WTC11 (cell line): ENCODE measurements around the gene PLEKHA6. TPM values are rescaled to one million over a fixed set of nuclear protein-coding genes. Genes with fewer than 3 reads are reported as not detected.

ENCODE experiments used
- ATAC-seq: fragments of 200-7000 bp; cut with Tn5 transposase; 2 replicates; pipeline ENCODE4 v1.10.0; 2021; ENCODE audit warnings: mild to moderate bottlenecking, moderate library complexity
- CTCF ChIA-PET: fragments of 300-600 bp; sonication (Branson Sonifier 250); formaldehyde crosslinking; loops from one replicate; lab custom pipeline; 2021; ENCODE audit warnings: antibody characterized with exemption; lab: Charles Lee
- POLR2A ChIA-PET: fragments of 350-600 bp; sonication (Branson Sonifier 250); formaldehyde crosslinking; loops from one replicate; lab custom pipeline; 2021; ENCODE audit warnings: antibody characterized with exemption; lab: Charles Lee
- DNase-seq: peaks from one replicate; pipeline ENCODE4 v3.0.0; 2021; ENCODE audit warnings: low spot score
- H3K27ac Mint-ChIP-seq: 2 replicates; pipeline ENCODE4 v1.8.0; 2021; ENCODE audit warnings: mixed read lengths
- H3K27me3 Mint-ChIP-seq: 2 replicates; pipeline ENCODE4 v1.8.0; 2021; ENCODE audit warnings: low read depth, mild to moderate bottlenecking, moderate library complexity, mixed read lengths
- H3K36me3 Mint-ChIP-seq: 2 replicates; pipeline ENCODE4 v1.8.0; 2021; ENCODE audit warnings: mixed read lengths
- H3K4me1 Mint-ChIP-seq: 2 replicates; pipeline ENCODE4 v1.8.0; 2022; ENCODE audit warnings: mixed read lengths
- H3K4me3 Mint-ChIP-seq: 2 replicates; pipeline ENCODE4 v1.8.0; 2021; ENCODE audit warnings: mild to moderate bottlenecking, moderate library complexity, mixed read lengths
- H3K9me3 Mint-ChIP-seq: 2 replicates; pipeline ENCODE4 v1.8.0; 2021; ENCODE audit warnings: mixed read lengths
- ATF1 ChIP-seq: sonication (generic); formaldehyde crosslinking; IDR thresholded peaks from 2 replicates; pipeline ENCODE4 v1.8.1; 2023; ENCODE audit warnings: mild to moderate bottlenecking, moderate library complexity, missing genetic modification reagents
- GABPB1 ChIP-seq: sonication (generic); formaldehyde crosslinking; IDR thresholded peaks from 2 replicates; pipeline ENCODE4 v1.8.1; 2023; ENCODE audit warnings: mild to moderate bottlenecking, missing genetic modification reagents
- GTF2I ChIP-seq: fragments of 250-450 bp; sonication (Bioruptor Pico); conservative IDR thresholded peaks from 2 replicates; pipeline ENCODE4 v1.4.0; 2021; ENCODE audit warnings: mild to moderate bottlenecking
- HMGA2 ChIP-seq: fragments of 250-450 bp; sonication (Bioruptor Pico); IDR thresholded peaks from 2 replicates; pipeline ENCODE4 v1.4.0; 2021; ENCODE audit warnings: mild to moderate bottlenecking, moderate library complexity
- JAZF1 ChIP-seq: fragments of 250-450 bp; sonication (Bioruptor Pico); IDR thresholded peaks from 2 replicates; pipeline ENCODE4 v1.9.0; 2021; ENCODE audit warnings: moderate library complexity, mild to moderate bottlenecking, inconsistent platforms
- MYBL2 ChIP-seq: sonication (generic); formaldehyde crosslinking; IDR thresholded peaks from 2 replicates; pipeline ENCODE4 v1.8.1; 2023; ENCODE audit warnings: mild to moderate bottlenecking, moderate library complexity, missing genetic modification reagents
- PRRX2 ChIP-seq: fragments of 250-450 bp; sonication (Bioruptor Pico); IDR thresholded peaks from 2 replicates; pipeline ENCODE4 v1.8.0; 2021; ENCODE audit warnings: mild to moderate bottlenecking
- RELA ChIP-seq: sonication (generic); formaldehyde crosslinking; IDR thresholded peaks from 2 replicates; pipeline ENCODE4 v1.8.1; 2022; ENCODE audit warnings: missing genetic modification reagents, mild to moderate bottlenecking, borderline replicate concordance
- SMAD3 ChIP-seq: sonication (generic); formaldehyde crosslinking; IDR thresholded peaks from 2 replicates; pipeline ENCODE4 v1.8.0; 2022; ENCODE audit warnings: missing genetic modification reagents, mild to moderate bottlenecking, borderline replicate concordance
- SMAD4 ChIP-seq: sonication (generic); formaldehyde crosslinking; IDR thresholded peaks from 2 replicates; pipeline ENCODE4 v1.8.0; 2022; ENCODE audit warnings: mild to moderate bottlenecking, missing genetic modification reagents
- ZNF138 ChIP-seq: sonication (generic); formaldehyde crosslinking; conservative IDR thresholded peaks from 2 replicates; pipeline ENCODE4 v1.8.1; 2022; ENCODE audit warnings: mild to moderate bottlenecking, moderate library complexity, missing genetic modification reagents
- ZNF232 ChIP-seq: sonication (generic); formaldehyde crosslinking; IDR thresholded peaks from 2 replicates; pipeline ENCODE4 v1.8.0; 2022; ENCODE audit warnings: mild to moderate bottlenecking, missing genetic modification reagents
- ZNF396 ChIP-seq: fragments of 250-450 bp; sonication (Bioruptor Pico); IDR thresholded peaks from 2 replicates; pipeline ENCODE4 v1.8.0; 2021; ENCODE audit warnings: mild to moderate bottlenecking, moderate library complexity, borderline replicate concordance
- ZNF423 ChIP-seq: fragments of 250-450 bp; sonication (Bioruptor Pico); IDR thresholded peaks from 2 replicates; pipeline ENCODE4 v2.1.2; 2022; ENCODE audit warnings: mild to moderate bottlenecking, moderate library complexity
- total RNA-seq: library from RNA; stranded (reverse); gene quantifications from 3 replicates; pipeline ENCODE4 v1.2.3, GENCODE V29; 2021
- TF ChIP-seq, protein P1 (sequence below): sonication (generic); formaldehyde crosslinking; IDR thresholded peaks from 2 replicates; pipeline ENCODE4 v1.8.1; 2022; ENCODE audit warnings: low read depth, mild to moderate bottlenecking, moderate library complexity, missing genetic modification reagents, borderline replicate concordance
- TF ChIP-seq, protein P2 (sequence below): fragments of 250-450 bp; sonication (Bioruptor Pico); IDR thresholded peaks from 2 replicates; pipeline ENCODE4 v1.8.0; 2021; ENCODE audit warnings: mild to moderate bottlenecking
- TF ChIP-seq, protein P3 (sequence below): sonication (generic); formaldehyde crosslinking; IDR thresholded peaks from 2 replicates; pipeline ENCODE4 v1.8.0; 2022; ENCODE audit warnings: mild to moderate bottlenecking, missing genetic modification reagents
- TF ChIP-seq, protein P4 (sequence below): sonication (generic); formaldehyde crosslinking; conservative IDR thresholded peaks from 2 replicates; pipeline ENCODE4 v1.8.1; 2022; ENCODE audit warnings: mild to moderate bottlenecking, missing genetic modification reagents
- TF ChIP-seq, protein P5 (sequence below): sonication (generic); formaldehyde crosslinking; IDR thresholded peaks from 2 replicates; pipeline ENCODE4 v1.8.0; 2022; ENCODE audit warnings: missing genetic modification reagents
- TF ChIP-seq, protein P6 (sequence below): sonication (generic); formaldehyde crosslinking; IDR thresholded peaks from 2 replicates; pipeline ENCODE4 v1.8.1; 2022; ENCODE audit warnings: low read depth, missing genetic modification reagents, borderline replicate concordance

Gene PLEKHA6
- total RNA-seq, 1 experiment from 2014 or later: 11.6 TPM

DNA sequence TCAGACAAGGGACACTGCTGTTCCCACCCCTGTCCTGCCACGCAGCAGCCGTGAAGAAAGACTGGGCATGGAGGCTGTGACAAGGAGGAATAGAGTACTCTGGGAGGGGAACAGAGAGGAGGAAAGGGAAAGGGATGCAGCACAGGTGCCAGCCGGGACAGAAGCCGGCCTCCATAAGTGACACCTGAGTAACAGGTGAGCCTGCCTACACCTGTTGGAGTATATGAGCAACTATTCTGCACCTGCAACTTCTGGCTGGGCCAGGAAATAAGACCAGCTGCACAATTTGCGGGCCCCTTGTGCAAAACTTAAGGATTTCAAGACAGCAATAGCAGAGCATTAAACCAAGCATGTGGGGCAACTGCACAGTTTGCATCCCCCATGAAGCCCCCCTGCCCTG lies 73.4 kb downstream of the PLEKHA6 start:
- ChIA-PET POLR2A (interaction anchor here (1.1 kb wide), 1 partner anchor 15 kb away, joined by 4 read pairs; no protein-coding TSS in a partner anchor), CTCF (interaction anchor here (1.2 kb wide), 2 partner anchors 112 to 217 kb away, joined by 3 to 6 read pairs; no protein-coding TSS in a partner anchor)
- Mint-ChIP-seq H3K27me3 (no peaks in the 10 kb centered on the region), H3K4me1 (peaks cover 34% of the 10 kb centered on the region), H3K4me3 (no peak overlapping the region), H3K27ac (no peak overlapping the region), H3K9me3 (no peaks in the 10 kb centered on the region), H3K36me3 (no peaks in the 10 kb centered on the region)
- TF ChIP-seq HMGA2 (CRISPR knock-in tag) (no peak), GABPB1 (no peak), RELA (CRISPR knock-in tag) (no peak), SMAD4 (no peak), ZNF138 (no peak), SMAD3 (CRISPR knock-in tag) (no peak), ZNF232 (CRISPR knock-in tag) (no peak), GTF2I (no peak), ZNF396 (no peak), MYBL2 (CRISPR knock-in tag) (no peak), JAZF1 (CRISPR knock-in tag) (no peak), ZNF423 (CRISPR knock-in tag) (no peak), PRRX2 (CRISPR knock-in tag) (no peak), ATF1 (no peak)
- TF ChIP-seq, protein P1, sequence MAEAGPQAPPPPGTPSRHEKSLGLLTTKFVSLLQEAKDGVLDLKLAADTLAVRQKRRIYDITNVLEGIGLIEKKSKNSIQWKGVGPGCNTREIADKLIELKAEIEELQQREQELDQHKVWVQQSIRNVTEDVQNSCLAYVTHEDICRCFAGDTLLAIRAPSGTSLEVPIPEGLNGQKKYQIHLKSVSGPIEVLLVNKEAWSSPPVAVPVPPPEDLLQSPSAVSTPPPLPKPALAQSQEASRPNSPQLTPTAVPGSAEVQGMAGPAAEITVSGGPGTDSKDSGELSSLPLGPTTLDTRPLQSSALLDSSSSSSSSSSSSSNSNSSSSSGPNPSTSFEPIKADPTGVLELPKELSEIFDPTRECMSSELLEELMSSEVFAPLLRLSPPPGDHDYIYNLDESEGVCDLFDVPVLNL: no peak
- TF ChIP-seq, protein P2, sequence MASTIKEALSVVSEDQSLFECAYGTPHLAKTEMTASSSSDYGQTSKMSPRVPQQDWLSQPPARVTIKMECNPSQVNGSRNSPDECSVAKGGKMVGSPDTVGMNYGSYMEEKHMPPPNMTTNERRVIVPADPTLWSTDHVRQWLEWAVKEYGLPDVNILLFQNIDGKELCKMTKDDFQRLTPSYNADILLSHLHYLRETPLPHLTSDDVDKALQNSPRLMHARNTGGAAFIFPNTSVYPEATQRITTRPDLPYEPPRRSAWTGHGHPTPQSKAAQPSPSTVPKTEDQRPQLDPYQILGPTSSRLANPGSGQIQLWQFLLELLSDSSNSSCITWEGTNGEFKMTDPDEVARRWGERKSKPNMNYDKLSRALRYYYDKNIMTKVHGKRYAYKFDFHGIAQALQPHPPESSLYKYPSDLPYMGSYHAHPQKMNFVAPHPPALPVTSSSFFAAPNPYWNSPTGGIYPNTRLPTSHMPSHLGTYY (CRISPR knock-in tag): no peak
- TF ChIP-seq, protein P3, sequence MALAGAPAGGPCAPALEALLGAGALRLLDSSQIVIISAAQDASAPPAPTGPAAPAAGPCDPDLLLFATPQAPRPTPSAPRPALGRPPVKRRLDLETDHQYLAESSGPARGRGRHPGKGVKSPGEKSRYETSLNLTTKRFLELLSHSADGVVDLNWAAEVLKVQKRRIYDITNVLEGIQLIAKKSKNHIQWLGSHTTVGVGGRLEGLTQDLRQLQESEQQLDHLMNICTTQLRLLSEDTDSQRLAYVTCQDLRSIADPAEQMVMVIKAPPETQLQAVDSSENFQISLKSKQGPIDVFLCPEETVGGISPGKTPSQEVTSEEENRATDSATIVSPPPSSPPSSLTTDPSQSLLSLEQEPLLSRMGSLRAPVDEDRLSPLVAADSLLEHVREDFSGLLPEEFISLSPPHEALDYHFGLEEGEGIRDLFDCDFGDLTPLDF (CRISPR knock-in tag): no peak
- TF ChIP-seq, protein P4, sequence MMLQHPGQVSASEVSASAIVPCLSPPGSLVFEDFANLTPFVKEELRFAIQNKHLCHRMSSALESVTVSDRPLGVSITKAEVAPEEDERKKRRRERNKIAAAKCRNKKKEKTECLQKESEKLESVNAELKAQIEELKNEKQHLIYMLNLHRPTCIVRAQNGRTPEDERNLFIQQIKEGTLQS (CRISPR knock-in tag): no peak
- TF ChIP-seq, protein P5, sequence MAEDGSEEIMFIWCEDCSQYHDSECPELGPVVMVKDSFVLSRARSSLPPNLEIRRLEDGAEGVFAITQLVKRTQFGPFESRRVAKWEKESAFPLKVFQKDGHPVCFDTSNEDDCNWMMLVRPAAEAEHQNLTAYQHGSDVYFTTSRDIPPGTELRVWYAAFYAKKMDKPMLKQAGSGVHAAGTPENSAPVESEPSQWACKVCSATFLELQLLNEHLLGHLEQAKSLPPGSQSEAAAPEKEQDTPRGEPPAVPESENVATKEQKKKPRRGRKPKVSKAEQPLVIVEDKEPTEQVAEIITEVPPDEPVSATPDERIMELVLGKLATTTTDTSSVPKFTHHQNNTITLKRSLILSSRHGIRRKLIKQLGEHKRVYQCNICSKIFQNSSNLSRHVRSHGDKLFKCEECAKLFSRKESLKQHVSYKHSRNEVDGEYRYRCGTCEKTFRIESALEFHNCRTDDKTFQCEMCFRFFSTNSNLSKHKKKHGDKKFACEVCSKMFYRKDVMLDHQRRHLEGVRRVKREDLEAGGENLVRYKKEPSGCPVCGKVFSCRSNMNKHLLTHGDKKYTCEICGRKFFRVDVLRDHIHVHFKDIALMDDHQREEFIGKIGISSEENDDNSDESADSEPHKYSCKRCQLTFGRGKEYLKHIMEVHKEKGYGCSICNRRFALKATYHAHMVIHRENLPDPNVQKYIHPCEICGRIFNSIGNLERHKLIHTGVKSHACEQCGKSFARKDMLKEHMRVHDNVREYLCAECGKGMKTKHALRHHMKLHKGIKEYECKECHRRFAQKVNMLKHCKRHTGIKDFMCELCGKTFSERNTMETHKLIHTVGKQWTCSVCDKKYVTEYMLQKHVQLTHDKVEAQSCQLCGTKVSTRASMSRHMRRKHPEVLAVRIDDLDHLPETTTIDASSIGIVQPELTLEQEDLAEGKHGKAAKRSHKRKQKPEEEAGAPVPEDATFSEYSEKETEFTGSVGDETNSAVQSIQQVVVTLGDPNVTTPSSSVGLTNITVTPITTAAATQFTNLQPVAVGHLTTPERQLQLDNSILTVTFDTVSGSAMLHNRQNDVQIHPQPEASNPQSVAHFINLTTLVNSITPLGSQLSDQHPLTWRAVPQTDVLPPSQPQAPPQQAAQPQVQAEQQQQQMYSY (CRISPR knock-in tag): no peak
- TF ChIP-seq, protein P6, sequence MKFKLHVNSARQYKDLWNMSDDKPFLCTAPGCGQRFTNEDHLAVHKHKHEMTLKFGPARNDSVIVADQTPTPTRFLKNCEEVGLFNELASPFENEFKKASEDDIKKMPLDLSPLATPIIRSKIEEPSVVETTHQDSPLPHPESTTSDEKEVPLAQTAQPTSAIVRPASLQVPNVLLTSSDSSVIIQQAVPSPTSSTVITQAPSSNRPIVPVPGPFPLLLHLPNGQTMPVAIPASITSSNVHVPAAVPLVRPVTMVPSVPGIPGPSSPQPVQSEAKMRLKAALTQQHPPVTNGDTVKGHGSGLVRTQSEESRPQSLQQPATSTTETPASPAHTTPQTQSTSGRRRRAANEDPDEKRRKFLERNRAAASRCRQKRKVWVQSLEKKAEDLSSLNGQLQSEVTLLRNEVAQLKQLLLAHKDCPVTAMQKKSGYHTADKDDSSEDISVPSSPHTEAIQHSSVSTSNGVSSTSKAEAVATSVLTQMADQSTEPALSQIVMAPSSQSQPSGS: no peak
- DNase-seq: no peak
- no peak for ATAC-seq
